Measurements from ENCODE around the gene KLK15. TPM values are rescaled to one million over a fixed set of nuclear protein-coding genes. Genes with fewer than 3 reads are reported as not detected.

KLK15 gene
- total RNA-seq, 1 donor from 2014 or later, result not detected

- FAIRE-seq (no peak), DNase-seq (ENCODE audit: low read depth) (no peak)
- Histone ChIP-seq H3K27me3 (ENCODE audit: insufficient read depth, low read length) (peaks cover 5% of the 10 kb centered on the region), H3K4me3 (ENCODE audit: insufficient read depth, low read depth, low read length) (no peak overlapping the region), H2AFZ (ENCODE audit: low read depth, low read length) (no peak overlapping the region), H3K4me2 (ENCODE audit: low read length) (no peak overlapping the region), H3K9ac (ENCODE audit: low read length) (no peak overlapping the region), H3K27ac (ENCODE audit: low read depth, low read length) (no peak overlapping the region), H3K9me3 (ENCODE audit: insufficient read depth, low read depth, low read length) (no peaks in the 10 kb centered on the region), H3K4me1 (ENCODE audit: insufficient read depth, low read length) (no peaks in the 10 kb centered on the region), H3K79me2 (ENCODE audit: insufficient read depth, low read length) (no peaks in the 10 kb centered on the region), H4K20me1 (ENCODE audit: insufficient read depth, low read length) (no peaks in the 10 kb centered on the region), H3K36me3 (ENCODE audit: insufficient read depth, low read length) (no peaks in the 10 kb centered on the region)
- Mint-ChIP-seq H3K27me3 (ENCODE audit: low read depth, unreplicated experiment) (peaks cover 77% of the 10 kb centered on the region), H3K4me1 (ENCODE audit: low read depth, unreplicated experiment) (no peaks in the 10 kb centered on the region), H3K9me3 (ENCODE audit: unreplicated experiment) (peaks cover 11% of the 10 kb centered on the region), H3K4me3 (ENCODE audit: unreplicated experiment) (no peak overlapping the region), H3K27ac (ENCODE audit: unreplicated experiment) (no peak overlapping the region), H3K36me3 (ENCODE audit: low read depth, unreplicated experiment) (peaks cover 2% of the 10 kb centered on the region)
- TF ChIP-seq EZH2 (IDR thresholded peaks at IDR 0.05; ENCODE audit: insufficient read depth, low read length) (no peak), CTCF (IDR thresholded peaks at IDR 0.05; ENCODE audit: insufficient read depth, low read depth, low read length) (no peak)
Observed at GRCh38 chr19:50820549-50821247, 12.7 kb downstream of the KLK15 start.

- FAIRE-seq (no peak), DNase-seq (ENCODE audit: low read depth) (no peak)
- H3K9me3 Mint-ChIP-seq (ENCODE audit: unreplicated experiment), result peaks cover 12% of the 10 kb centered on the region
- Histone ChIP-seq H3K36me3 (ENCODE audit: insufficient read depth, low read length) (no peaks in the 10 kb centered on the region), H3K4me3 (ENCODE audit: insufficient read depth, low read depth, low read length) (no peak overlapping the region), H3K4me2 (ENCODE audit: low read length) (no peak overlapping the region), H4K20me1 (ENCODE audit: insufficient read depth, low read length) (no peaks in the 10 kb centered on the region), H3K9me3 (ENCODE audit: insufficient read depth, low read depth, low read length) (no peaks in the 10 kb centered on the region), H3K79me2 (ENCODE audit: insufficient read depth, low read length) (no peaks in the 10 kb centered on the region), H3K9ac (ENCODE audit: low read length) (no peak overlapping the region), H3K4me1 (ENCODE audit: insufficient read depth, low read length) (no peaks in the 10 kb centered on the region), H2AFZ (ENCODE audit: low read depth, low read length) (no peak overlapping the region), H3K27ac (ENCODE audit: low read depth, low read length) (no peak overlapping the region), H3K27me3 (ENCODE audit: insufficient read depth, low read length) (peaks cover 5% of the 10 kb centered on the region)
- no peaks in the 10 kb centered on the region for H3K4me1 Mint-ChIP-seq (ENCODE audit: low read depth, unreplicated experiment)
- H3K27me3 Mint-ChIP-seq (ENCODE audit: low read depth, unreplicated experiment), result peaks cover 75% of the 10 kb centered on the region
- H3K36me3 Mint-ChIP-seq (ENCODE audit: low read depth, unreplicated experiment), result peaks cover 2% of the 10 kb centered on the region
- TF ChIP-seq EZH2 (IDR thresholded peaks at IDR 0.05; ENCODE audit: insufficient read depth, low read length) (no peak), CTCF (IDR thresholded peaks at IDR 0.05; ENCODE audit: insufficient read depth, low read depth, low read length) (no peak)
- H3K4me3 Mint-ChIP-seq (ENCODE audit: unreplicated experiment), result no peak overlapping the region
- no peak overlapping the region for H3K27ac Mint-ChIP-seq (ENCODE audit: unreplicated experiment)
Observed at GRCh38 chr19:50820086-50820485, 13.3 kb downstream of the KLK15 start.

- Histone ChIP-seq H3K9me3 (ENCODE audit: insufficient read depth, low read depth, low read length) (no peaks in the 10 kb centered on the region), H3K4me1 (ENCODE audit: insufficient read depth, low read length) (no peaks in the 10 kb centered on the region), H3K9ac (ENCODE audit: low read length) (no peak overlapping the region), H4K20me1 (ENCODE audit: insufficient read depth, low read length) (no peaks in the 10 kb centered on the region), H3K27me3 (ENCODE audit: insufficient read depth, low read length) (peaks cover 5% of the 10 kb centered on the region), H3K36me3 (ENCODE audit: insufficient read depth, low read length) (no peaks in the 10 kb centered on the region), H3K4me3 (ENCODE audit: insufficient read depth, low read depth, low read length) (no peak overlapping the region), H2AFZ (ENCODE audit: low read depth, low read length) (no peak overlapping the region), H3K79me2 (ENCODE audit: insufficient read depth, low read length) (no peaks in the 10 kb centered on the region), H3K27ac (ENCODE audit: low read depth, low read length) (no peak overlapping the region), H3K4me2 (ENCODE audit: low read length) (no peak overlapping the region)
- H3K4me1 Mint-ChIP-seq (ENCODE audit: low read depth, unreplicated experiment), result no peaks in the 10 kb centered on the region
- peaks cover 2% of the 10 kb centered on the region for H3K36me3 Mint-ChIP-seq (ENCODE audit: low read depth, unreplicated experiment)
- no peak overlapping the region for H3K27ac Mint-ChIP-seq (ENCODE audit: unreplicated experiment)
- peaks cover 16% of the 10 kb centered on the region for H3K9me3 Mint-ChIP-seq (ENCODE audit: unreplicated experiment)
- no peak for FAIRE-seq
- no peak overlapping the region for H3K4me3 Mint-ChIP-seq (ENCODE audit: unreplicated experiment)
- TF ChIP-seq EZH2 (IDR thresholded peaks at IDR 0.05; ENCODE audit: insufficient read depth, low read length), result no peak
- no peak for TF ChIP-seq CTCF (IDR thresholded peaks at IDR 0.05; ENCODE audit: insufficient read depth, low read depth, low read length)
- DNase-seq (ENCODE audit: low read depth), result no peak
- peaks cover 80% of the 10 kb centered on the region for H3K27me3 Mint-ChIP-seq (ENCODE audit: low read depth, unreplicated experiment)
Observed at GRCh38 chr19:50819636-50820035, 13.7 kb downstream of the KLK15 start.

Data from astrocyte (in vitro differentiated cells and primary cell).